PC-3 (cell line): ENCODE measurements around the gene EIF6.

Experiments
- CTCF ChIP-seq: fragments of 300-600 bp; sonication (generic); conservative IDR thresholded peaks from 2 replicates; pipeline ENCODE4 v1.5.1; 2017; ENCODE audit warnings: antibody characterized with exemption, low read depth, mild to moderate bottlenecking, low read length
- EZH2 ChIP-seq: fragments of 300-600 bp; sonication (generic); IDR thresholded peaks from one replicate; pipeline ENCODE4 v1.6.1; 2017; ENCODE audit warnings: antibody characterized with exemption, mild to moderate bottlenecking, low read length; ENCODE audit not compliant: unreplicated experiment

- no peak for TF ChIP-seq CTCF
- no peak for TF ChIP-seq EZH2
These were observed 41.6 kb upstream of the EIF6 start for GRCh38 chr20:35326021-35326739.
